ENCODE results near the gene C16orf92.

GRCh38 chr16:29978081-29978480, 44.9 kb upstream of the C16orf92 start:
- TF ChIP-seq POLR2AphosphoS5 (IDR thresholded peaks at IDR 0.05) (no peak), CTCF (IDR thresholded peaks at IDR 0.05) (no peak)
